ENCODE data around the gene GCM1. TPM values are rescaled to one million over a fixed set of nuclear protein-coding genes. Genes with fewer than 3 reads are reported as not detected.

The GCM1 gene, protein sequence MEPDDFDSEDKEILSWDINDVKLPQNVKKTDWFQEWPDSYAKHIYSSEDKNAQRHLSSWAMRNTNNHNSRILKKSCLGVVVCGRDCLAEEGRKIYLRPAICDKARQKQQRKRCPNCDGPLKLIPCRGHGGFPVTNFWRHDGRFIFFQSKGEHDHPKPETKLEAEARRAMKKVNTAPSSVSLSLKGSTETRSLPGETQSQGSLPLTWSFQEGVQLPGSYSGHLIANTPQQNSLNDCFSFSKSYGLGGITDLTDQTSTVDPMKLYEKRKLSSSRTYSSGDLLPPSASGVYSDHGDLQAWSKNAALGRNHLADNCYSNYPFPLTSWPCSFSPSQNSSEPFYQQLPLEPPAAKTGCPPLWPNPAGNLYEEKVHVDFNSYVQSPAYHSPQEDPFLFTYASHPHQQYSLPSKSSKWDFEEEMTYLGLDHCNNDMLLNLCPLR
- not detected for total RNA-seq (2021; ENCODE audit: unreplicated experiment)
- not detected for polyA plus RNA-seq (2012; ENCODE audit: insufficient read length)
- percentile 12 among the genes with signal in this experiment for Bru-seq, nascent RNA
- BruChase-seq, experiment 1, labeled RNA remaining after a 2-hour chase, result percentile 17 among the genes with signal in this experiment
- percentile 19 among the genes with signal in this experiment for BruChase-seq, experiment 2, labeled RNA remaining after a 6-hour chase
- long read RNA-seq, result 0 reads

DNA sequence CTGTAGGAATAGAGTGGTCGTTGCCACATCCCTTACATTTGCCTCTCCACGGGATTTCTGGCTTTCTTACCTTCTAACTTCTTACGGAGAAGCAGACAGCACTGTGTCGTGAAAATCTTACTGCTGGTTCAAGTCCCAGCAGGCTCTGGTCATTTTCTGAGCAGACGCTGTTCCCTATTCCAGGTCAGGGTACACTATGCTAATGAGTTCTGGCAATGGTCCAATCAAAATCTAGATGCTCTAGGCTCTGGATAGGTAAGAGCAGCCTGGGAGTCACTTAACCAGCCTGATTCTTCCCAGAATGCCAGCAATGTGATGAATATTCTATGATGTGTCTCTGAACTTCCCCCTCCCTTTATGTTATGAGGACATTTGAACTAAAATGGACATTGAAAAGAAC, at the start of gene GCM1:
GCM1 (minus strand) TSS at position 158 of the 400 bp plus-strand sequence. CDS start 3,209 bp downstream, outside the sequence.
- in situ Hi-C loops (cut with HindIII; ENCODE audit: low pct_unique_long_range_greater_than_20kb, low sequenced_read_pairs) (no loop called here), intact Hi-C loops (cut with micrococcal nuclease; ENCODE audit: unreplicated experiment) (no loop called here)
- ATAC-seq (no peak), DNase-seq (ENCODE audit: low read depth, low spot score) (no peak)
- ChIA-PET CTCF (no interaction called here), POLR2A (no interaction called here)
- peaks cover 2% of the 10 kb centered on the region; the same call in 1 of the 2 replicates for H3K27me3 ChIP-seq (ENCODE audit: control insufficient read depth, insufficient read depth, low read length)
- H3K9me3 ChIP-seq (ENCODE audit: control insufficient read depth, insufficient read depth, low read depth, low read length), result no peaks in the 10 kb centered on the region
- H3K4me1 ChIP-seq (ENCODE audit: control insufficient read depth, insufficient read depth, low read length), result no peaks in the 10 kb centered on the region
- no peak within 1 kb of the TSS for H3K27ac ChIP-seq (ENCODE audit: low read length)
- TF ChIP-seq SIN3A (IDR thresholded peaks at IDR 0.05; ENCODE audit: borderline replicate concordance, insufficient read depth, low read depth, low read length) (no peak), POLR2AphosphoS5 (IDR thresholded peaks at IDR 0.05; ENCODE audit: low read depth, low read length) (no peak), CTCF (IDR thresholded peaks at IDR 0.05) (no peak), TCF7L2 (IDR thresholded peaks at IDR 0.05; ENCODE audit: low read depth, low read length) (no peak)
- TF ChIP-seq, protein P1, sequence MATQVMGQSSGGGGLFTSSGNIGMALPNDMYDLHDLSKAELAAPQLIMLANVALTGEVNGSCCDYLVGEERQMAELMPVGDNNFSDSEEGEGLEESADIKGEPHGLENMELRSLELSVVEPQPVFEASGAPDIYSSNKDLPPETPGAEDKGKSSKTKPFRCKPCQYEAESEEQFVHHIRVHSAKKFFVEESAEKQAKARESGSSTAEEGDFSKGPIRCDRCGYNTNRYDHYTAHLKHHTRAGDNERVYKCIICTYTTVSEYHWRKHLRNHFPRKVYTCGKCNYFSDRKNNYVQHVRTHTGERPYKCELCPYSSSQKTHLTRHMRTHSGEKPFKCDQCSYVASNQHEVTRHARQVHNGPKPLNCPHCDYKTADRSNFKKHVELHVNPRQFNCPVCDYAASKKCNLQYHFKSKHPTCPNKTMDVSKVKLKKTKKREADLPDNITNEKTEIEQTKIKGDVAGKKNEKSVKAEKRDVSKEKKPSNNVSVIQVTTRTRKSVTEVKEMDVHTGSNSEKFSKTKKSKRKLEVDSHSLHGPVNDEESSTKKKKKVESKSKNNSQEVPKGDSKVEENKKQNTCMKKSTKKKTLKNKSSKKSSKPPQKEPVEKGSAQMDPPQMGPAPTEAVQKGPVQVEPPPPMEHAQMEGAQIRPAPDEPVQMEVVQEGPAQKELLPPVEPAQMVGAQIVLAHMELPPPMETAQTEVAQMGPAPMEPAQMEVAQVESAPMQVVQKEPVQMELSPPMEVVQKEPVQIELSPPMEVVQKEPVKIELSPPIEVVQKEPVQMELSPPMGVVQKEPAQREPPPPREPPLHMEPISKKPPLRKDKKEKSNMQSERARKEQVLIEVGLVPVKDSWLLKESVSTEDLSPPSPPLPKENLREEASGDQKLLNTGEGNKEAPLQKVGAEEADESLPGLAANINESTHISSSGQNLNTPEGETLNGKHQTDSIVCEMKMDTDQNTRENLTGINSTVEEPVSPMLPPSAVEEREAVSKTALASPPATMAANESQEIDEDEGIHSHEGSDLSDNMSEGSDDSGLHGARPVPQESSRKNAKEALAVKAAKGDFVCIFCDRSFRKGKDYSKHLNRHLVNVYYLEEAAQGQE (IDR thresholded peaks at IDR 0.05; ENCODE audit: insufficient read depth in 1 of 2, low read depth in 2 of 2, low read length in 1 of 2), result no peak
- no TSS peak for BruUV-seq (replicated peaks)
- H3K36me3 ChIP-seq (ENCODE audit: control insufficient read depth, insufficient read depth, low read length), result no peaks in the 10 kb centered on the region
- no peak within 1 kb of the TSS for H3K4me3 ChIP-seq (ENCODE audit: low read depth in 2 of 2, low read length in 2 of 2)

DNA sequence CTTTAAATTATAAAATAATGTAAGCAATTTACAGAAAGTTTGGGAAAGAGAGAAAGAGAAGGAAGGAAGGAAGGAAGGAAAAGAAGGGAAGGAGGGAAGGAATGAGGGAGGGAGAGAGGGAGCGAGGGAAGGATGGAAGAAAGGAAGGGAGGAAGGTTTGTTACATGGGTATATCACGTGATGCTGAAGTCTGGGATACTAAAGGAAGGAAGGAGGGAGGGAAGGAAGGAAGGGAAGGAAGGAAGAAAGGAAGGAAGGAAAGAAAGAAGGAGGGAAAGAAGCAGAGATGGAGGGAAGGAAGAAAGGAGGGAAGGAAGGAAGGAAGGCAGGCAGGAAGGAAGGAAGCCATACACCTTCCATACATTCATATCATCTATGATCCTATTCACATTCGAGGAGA, 48.9 kb upstream of the GCM1 start:
- ChIA-PET POLR2A (no interaction called here), CTCF (no interaction called here)
- in situ Hi-C loops (cut with HindIII; ENCODE audit: low pct_unique_long_range_greater_than_20kb, low sequenced_read_pairs), result no loop called here
- H3K9me3 ChIP-seq (ENCODE audit: control insufficient read depth, insufficient read depth, low read depth, low read length), result no peaks in the 10 kb centered on the region
- ATAC-seq, result no peak
- H3K27me3 ChIP-seq (ENCODE audit: control insufficient read depth, insufficient read depth, low read length), result no peaks in the 10 kb centered on the region
- no TSS peak for BruUV-seq (replicated peaks)
- peaks cover 3% of the 10 kb centered on the region for H3K4me1 ChIP-seq (ENCODE audit: control insufficient read depth, insufficient read depth, low read length)
- intact Hi-C loops (cut with micrococcal nuclease; ENCODE audit: unreplicated experiment), result no loop called here
- no peak overlapping the region for H3K4me3 ChIP-seq (ENCODE audit: low read depth in 2 of 2, low read length in 2 of 2)
- TF ChIP-seq SIN3A (IDR thresholded peaks at IDR 0.05; ENCODE audit: borderline replicate concordance, insufficient read depth, low read depth, low read length), result no peak
- no peak overlapping the region for H3K27ac ChIP-seq (ENCODE audit: low read length)
- no peak for DNase-seq (ENCODE audit: low read depth, low spot score)
- H3K36me3 ChIP-seq (ENCODE audit: control insufficient read depth, insufficient read depth, low read length), result no peaks in the 10 kb centered on the region

- ATAC-seq, result no peak
- no peaks in the 10 kb centered on the region for H3K36me3 ChIP-seq (ENCODE audit: control insufficient read depth, insufficient read depth, low read length)
- intact Hi-C loops (cut with micrococcal nuclease; ENCODE audit: unreplicated experiment), result no loop called here
- no peak for TF ChIP-seq TCF7L2 (IDR thresholded peaks at IDR 0.05; ENCODE audit: low read depth, low read length)
- TF ChIP-seq SIN3A (IDR thresholded peaks at IDR 0.05; ENCODE audit: borderline replicate concordance, insufficient read depth, low read depth, low read length), result no peak
- TF ChIP-seq POLR2AphosphoS5 (IDR thresholded peaks at IDR 0.05; ENCODE audit: low read depth, low read length), result no peak
- TF ChIP-seq, protein P1 (IDR thresholded peaks at IDR 0.05; ENCODE audit: insufficient read depth in 1 of 2, low read depth in 2 of 2, low read length in 1 of 2), result no peak
- TF ChIP-seq CTCF (IDR thresholded peaks at IDR 0.05), result no peak
- no peaks in the 10 kb centered on the region for H3K9me3 ChIP-seq (ENCODE audit: control insufficient read depth, insufficient read depth, low read depth, low read length)
- no peak for DNase-seq (ENCODE audit: low read depth, low spot score)
- H3K4me1 ChIP-seq (ENCODE audit: control insufficient read depth, insufficient read depth, low read length), result peaks cover 3% of the 10 kb centered on the region
- POLR2A ChIA-PET, result no interaction called here
- BruUV-seq (replicated peaks), result no TSS peak
- CTCF ChIA-PET, result no interaction called here
- no peak overlapping the region for H3K27ac ChIP-seq (ENCODE audit: low read length)
- in situ Hi-C loops (cut with HindIII; ENCODE audit: low pct_unique_long_range_greater_than_20kb, low sequenced_read_pairs), result no loop called here
- no peak overlapping the region for H3K4me3 ChIP-seq (ENCODE audit: low read depth in 2 of 2, low read length in 2 of 2)
- H3K27me3 ChIP-seq (ENCODE audit: control insufficient read depth, insufficient read depth, low read length), result no peaks in the 10 kb centered on the region
Measured at GRCh38 chr6:53195048-53195447, 46.4 kb upstream of the GCM1 start.

Measured in Panc1 (cell line).